Lower lobe of right lung (tissue), 2 donors: ENCODE data around the gene LSAMP. TPM values are rescaled to one million over a fixed set of nuclear protein-coding genes. Genes with fewer than 3 reads are reported as not detected.

Experiments
- ATAC-seq, 2 donors: fragments of 200-7000 bp; cut with Tn5 transposase; one replicate each; pipeline ENCODE4 v1.9.1; 2020 to 2022; ENCODE audit warnings: mild to moderate bottlenecking in 2 of 2, moderate library complexity in 2 of 2
- DNase-seq: peaks from one replicate; pipeline ENCODE4 v3.0.0-alpha.2; 2020
- H3K27ac ChIP-seq: fragments of 200-600 bp; one replicate; pipeline ENCODE4 v1.8.0; 2022
- H3K27me3 ChIP-seq: fragments of 200-600 bp; one replicate; pipeline ENCODE4 v1.8.0; 2022; ENCODE audit warnings: low read depth
- H3K36me3 ChIP-seq: fragments of 200-600 bp; one replicate; pipeline ENCODE4 v1.8.0; 2022; ENCODE audit warnings: mild to moderate bottlenecking
- H3K4me1 ChIP-seq: fragments of 200-600 bp; one replicate; pipeline ENCODE4 v1.8.0; 2022
- H3K4me3 ChIP-seq: fragments of 200-600 bp; one replicate; pipeline ENCODE4 v1.8.0; 2022; ENCODE audit warnings: mild to moderate bottlenecking
- H3K9me3 ChIP-seq: fragments of 200-600 bp; one replicate; pipeline ENCODE4 v1.8.0; 2022
- intact Hi-C: fragments of 100-400 bp; cut with DNase I; formaldehyde crosslinking; loops from one replicate; pipeline ENCODE4 v1.11.0; 2022
- total RNA-seq: library from RNA; stranded (reverse); fragmentation: NEBNext Ultra II Directional; extraction: Animal tissue kit (Norgen Biotek cat#: 25700); gene quantifications from one replicate; pipeline ENCODE4 v1.2.1, GENCODE V29; 2021
- TF ChIP-seq, protein P1 (sequence below): fragments of 200-600 bp; IDR thresholded peaks from one replicate; pipeline ENCODE4 v1.8.0; 2022; ENCODE audit warnings: antibody characterized with exemption, mild to moderate bottlenecking
- donor health status: DM: no; HTN: yes; CAD: no; lungs with severe emphysema.

LSAMP gene
- total RNA-seq, 1 donor from 2014 or later, result 20.1 TPM

DNA sequence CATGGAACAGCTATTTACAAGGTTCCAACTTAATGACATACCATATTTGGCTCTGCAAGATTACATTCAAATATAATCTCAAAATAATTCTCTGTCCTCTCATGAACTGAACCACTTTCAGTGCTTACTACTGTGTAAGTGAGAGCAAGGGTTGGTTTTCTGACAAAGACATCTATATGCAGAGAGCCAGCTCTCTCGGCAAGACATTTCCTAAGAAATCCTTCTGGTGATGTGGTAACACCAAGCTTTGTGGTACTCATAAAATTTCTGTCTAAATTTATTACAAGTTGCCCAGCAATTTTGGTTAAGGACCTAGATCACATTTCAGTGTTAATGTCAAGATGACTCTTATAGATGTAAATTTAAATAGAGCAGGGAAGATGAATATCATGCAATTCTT is 637.0 kb downstream of the LSAMP start:
- no peaks in the 10 kb centered on the region for H3K9me3 ChIP-seq
- no peaks in the 10 kb centered on the region for H3K36me3 ChIP-seq
- TF ChIP-seq, protein P1, sequence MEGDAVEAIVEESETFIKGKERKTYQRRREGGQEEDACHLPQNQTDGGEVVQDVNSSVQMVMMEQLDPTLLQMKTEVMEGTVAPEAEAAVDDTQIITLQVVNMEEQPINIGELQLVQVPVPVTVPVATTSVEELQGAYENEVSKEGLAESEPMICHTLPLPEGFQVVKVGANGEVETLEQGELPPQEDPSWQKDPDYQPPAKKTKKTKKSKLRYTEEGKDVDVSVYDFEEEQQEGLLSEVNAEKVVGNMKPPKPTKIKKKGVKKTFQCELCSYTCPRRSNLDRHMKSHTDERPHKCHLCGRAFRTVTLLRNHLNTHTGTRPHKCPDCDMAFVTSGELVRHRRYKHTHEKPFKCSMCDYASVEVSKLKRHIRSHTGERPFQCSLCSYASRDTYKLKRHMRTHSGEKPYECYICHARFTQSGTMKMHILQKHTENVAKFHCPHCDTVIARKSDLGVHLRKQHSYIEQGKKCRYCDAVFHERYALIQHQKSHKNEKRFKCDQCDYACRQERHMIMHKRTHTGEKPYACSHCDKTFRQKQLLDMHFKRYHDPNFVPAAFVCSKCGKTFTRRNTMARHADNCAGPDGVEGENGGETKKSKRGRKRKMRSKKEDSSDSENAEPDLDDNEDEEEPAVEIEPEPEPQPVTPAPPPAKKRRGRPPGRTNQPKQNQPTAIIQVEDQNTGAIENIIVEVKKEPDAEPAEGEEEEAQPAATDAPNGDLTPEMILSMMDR, result no peak
- no peak overlapping the region for H3K4me3 ChIP-seq
- H3K4me1 ChIP-seq, result no peaks in the 10 kb centered on the region
- no peak overlapping the region for H3K27ac ChIP-seq
- intact Hi-C loops, result no loop called here
- DNase-seq, result no peak
- no peak for ATAC-seq
- no peaks in the 10 kb centered on the region for H3K27me3 ChIP-seq

DNA sequence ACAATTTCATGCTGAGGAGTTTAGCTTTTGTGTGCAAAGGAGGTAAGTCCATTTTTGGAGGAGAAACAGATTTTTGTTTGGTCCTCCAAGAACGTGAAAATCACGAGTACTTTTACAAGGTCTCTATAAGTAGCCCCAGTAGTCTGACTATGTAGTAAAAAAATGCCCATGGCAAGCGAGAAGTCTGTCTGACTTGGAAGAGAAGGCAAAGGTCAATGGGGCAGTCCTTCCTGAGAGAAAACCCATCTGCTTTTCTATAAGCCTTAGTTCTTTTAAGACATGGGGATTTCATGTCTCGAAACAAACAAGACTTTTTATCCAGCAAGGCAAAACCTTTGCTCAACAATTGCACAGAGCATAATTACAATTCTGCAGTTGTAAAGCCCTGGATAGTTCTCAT is 638.8 kb downstream of the LSAMP start:
- Histone ChIP-seq H3K36me3 (no peaks in the 10 kb centered on the region), H3K27me3 (no peaks in the 10 kb centered on the region), H3K4me3 (no peak overlapping the region), H3K4me1 (no peaks in the 10 kb centered on the region), H3K27ac (no peak overlapping the region), H3K9me3 (no peaks in the 10 kb centered on the region)
- no peak for DNase-seq
- ATAC-seq, result no peak
- intact Hi-C loops, result no loop called here
- TF ChIP-seq, protein P1, result no peak

DNA sequence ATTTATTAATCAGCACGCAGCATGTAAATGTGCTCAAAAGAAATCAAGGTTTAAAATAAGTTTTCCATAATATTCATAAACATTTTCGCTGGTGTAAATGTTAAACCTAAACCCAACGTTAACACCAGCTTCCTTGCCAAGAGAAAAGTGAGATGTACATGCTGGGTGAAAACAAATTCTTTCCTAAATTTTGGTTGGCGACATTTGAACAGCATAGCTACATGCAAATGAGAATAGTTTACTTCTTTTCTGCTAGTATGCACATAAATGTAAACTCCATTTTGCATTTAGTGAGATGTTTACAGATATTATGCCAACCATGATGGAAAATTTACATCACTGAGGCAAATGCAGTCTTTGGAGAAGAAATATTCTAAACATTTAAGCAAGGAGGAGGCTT is 639.8 kb downstream of the LSAMP start:
- H3K9me3 ChIP-seq, result no peaks in the 10 kb centered on the region
- H3K27me3 ChIP-seq, result no peaks in the 10 kb centered on the region
- TF ChIP-seq, protein P1, result no peak
- intact Hi-C loops, result no loop called here
- ATAC-seq (no peak), DNase-seq (no peak)
- no peaks in the 10 kb centered on the region for H3K4me1 ChIP-seq
- H3K27ac ChIP-seq, result no peak overlapping the region
- H3K4me3 ChIP-seq, result no peak overlapping the region
- no peaks in the 10 kb centered on the region for H3K36me3 ChIP-seq

DNA sequence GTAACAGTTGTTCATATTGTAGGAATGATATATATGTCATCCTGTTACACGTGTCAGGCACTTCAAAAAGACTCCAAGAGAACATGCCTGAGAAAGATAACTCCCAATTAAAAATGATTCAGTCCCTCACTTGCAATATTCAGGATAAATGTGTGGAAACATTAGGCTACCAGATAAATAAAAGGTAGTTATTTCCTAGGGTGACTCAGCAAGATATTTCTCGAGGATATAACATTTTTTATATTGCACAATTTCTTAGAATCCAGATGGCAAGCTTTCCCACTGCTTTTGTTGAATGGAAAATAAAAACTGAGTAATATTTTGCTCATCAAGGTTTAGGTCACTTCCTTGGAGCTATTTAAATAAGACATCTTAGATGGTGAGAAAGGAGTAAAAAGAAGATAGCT is 640.6 kb downstream of the LSAMP start:
- Histone ChIP-seq H3K27me3 (no peaks in the 10 kb centered on the region), H3K9me3 (no peaks in the 10 kb centered on the region), H3K36me3 (no peaks in the 10 kb centered on the region), H3K27ac (no peak overlapping the region), H3K4me3 (no peak overlapping the region), H3K4me1 (no peaks in the 10 kb centered on the region)
- intact Hi-C loops, result no loop called here
- no peak for ATAC-seq
- TF ChIP-seq, protein P1, result no peak
- no peak for DNase-seq

DNA sequence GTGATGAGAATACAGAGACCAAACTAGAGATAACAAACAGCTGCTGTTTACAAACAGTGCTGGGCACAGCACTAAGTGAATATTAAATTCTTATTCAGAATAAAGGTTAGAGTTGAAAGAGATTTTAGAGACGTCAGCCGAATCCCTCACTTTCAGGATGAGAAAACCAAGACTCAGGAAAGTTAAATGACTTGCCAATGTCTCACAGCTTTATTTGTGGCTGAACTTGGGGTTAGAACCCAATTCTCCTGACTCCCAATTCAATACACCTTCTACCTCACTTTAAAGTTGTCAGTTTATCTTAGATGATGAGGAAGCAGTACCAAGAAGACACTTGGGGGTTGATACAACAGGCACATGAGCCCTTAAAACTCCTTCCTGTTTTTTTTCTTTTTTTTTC is 641.1 kb downstream of the LSAMP start:
- no peaks in the 10 kb centered on the region for H3K36me3 ChIP-seq
- H3K9me3 ChIP-seq, result no peaks in the 10 kb centered on the region
- H3K27me3 ChIP-seq, result no peaks in the 10 kb centered on the region
- ATAC-seq (no peak), DNase-seq (no peak)
- no peak overlapping the region for H3K27ac ChIP-seq
- H3K4me1 ChIP-seq, result no peaks in the 10 kb centered on the region
- no peak overlapping the region for H3K4me3 ChIP-seq
- TF ChIP-seq, protein P1, result no peak
- intact Hi-C loops, result no loop called here

DNA sequence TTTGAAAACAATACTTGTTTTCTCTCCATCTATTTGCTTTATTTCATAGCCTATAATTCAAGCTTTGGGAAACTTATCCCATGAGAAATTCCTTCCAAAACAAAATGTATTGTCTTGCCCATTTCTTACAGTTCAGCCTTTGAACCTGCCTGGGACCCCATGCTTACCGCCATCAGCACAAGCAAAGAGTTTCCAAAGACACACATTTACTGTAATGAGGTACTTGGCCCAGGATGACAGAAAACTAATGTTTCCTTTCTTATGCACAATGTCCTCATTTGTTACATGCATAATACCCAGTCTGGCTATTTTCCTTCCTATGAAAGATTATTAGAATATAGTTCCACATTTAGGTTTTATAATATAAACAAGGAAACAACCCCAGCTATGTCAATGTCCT is 641.6 kb downstream of the LSAMP start:
- intact Hi-C loops, result no loop called here
- no peak for DNase-seq
- H3K4me1 ChIP-seq, result no peaks in the 10 kb centered on the region
- H3K4me3 ChIP-seq, result no peak overlapping the region
- H3K27ac ChIP-seq, result no peak overlapping the region
- no peak for ATAC-seq
- H3K9me3 ChIP-seq, result no peaks in the 10 kb centered on the region
- no peaks in the 10 kb centered on the region for H3K36me3 ChIP-seq
- TF ChIP-seq, protein P1, result no peak
- H3K27me3 ChIP-seq, result no peaks in the 10 kb centered on the region
